ENCODE measurements around the gene SFTPA1.
"Not testable (repeated sequence)": the region's sequence is repeated elsewhere in the genome, so short reads cannot be mapped to it uniquely, and the experiment has no call there.

The SFTPA1 gene

DNA sequence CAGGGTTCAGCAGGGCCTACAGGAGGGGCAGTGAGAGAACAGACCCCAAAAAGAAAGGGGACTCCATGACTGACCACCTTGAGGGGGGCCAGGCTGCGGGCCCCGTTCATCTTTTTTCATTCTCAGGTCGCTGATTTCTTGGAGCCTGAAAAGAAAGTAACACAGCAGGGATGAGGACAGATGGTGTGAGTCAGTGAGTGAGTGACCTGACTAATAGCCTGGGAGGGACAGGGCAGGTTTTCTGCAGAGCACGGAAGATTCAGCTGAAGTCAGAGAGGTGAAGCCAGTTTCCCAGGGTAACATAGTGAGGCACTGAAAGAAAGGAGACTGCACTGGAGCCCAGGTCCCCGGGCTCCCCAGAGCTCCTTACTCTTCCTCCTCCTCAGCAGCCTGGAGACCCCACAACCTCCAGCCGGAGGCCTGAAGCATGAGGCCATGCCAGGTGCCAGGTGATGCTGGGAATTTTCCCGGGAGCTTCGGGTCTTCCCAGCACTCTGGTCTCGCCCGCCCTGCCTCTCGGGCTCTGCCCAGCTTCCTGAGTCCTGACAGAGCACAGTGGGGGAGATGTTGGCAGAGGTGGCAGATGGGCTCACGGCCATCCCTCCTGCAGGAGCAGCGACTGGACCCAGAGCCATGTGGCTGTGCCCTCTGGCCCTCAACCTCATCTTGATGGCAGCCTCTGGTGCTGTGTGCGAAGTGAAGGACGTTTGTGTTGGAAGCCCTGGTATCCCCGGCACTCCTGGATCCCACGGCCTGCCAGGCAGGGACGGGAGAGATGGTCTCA is 646 bp downstream of the SFTPA1 start:
- DNase-seq (ENCODE audit: low spot score), result not testable (repeated sequence)

- DNase-seq (ENCODE audit: low spot score), result no peak
These were observed 4.8 kb downstream of the SFTPA1 start for GRCh38 chr10:79615577-79615976.

DNA sequence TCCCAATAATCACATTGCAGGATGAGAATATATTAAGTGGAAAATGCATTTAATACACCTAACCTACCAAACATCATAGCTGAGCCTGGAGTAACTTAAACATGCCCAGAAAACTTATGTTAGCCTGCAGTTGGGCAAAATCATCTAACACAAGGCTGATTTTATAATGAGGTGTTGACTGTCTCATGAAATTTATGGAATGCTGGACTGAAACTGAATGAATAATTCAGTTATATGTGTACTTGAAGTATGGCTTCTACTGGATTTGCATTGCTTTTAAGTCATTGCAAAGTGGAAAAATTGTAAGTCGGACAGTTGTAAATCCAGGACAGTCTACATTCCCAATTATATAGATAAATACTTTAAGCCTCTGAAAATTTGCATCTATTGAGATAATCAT is 5.4 kb downstream of the SFTPA1 start:
- DNase-seq (ENCODE audit: low spot score), result no peak

- not testable (repeated sequence) for DNase-seq (ENCODE audit: low spot score)
These were observed 12.9 kb downstream of the SFTPA1 start for GRCh38 chr10:79623663-79624062.

GRCh38 chr10:79627075-79627474 is 16.3 kb downstream of the SFTPA1 start:
- no peak for DNase-seq (ENCODE audit: low spot score)

DNA sequence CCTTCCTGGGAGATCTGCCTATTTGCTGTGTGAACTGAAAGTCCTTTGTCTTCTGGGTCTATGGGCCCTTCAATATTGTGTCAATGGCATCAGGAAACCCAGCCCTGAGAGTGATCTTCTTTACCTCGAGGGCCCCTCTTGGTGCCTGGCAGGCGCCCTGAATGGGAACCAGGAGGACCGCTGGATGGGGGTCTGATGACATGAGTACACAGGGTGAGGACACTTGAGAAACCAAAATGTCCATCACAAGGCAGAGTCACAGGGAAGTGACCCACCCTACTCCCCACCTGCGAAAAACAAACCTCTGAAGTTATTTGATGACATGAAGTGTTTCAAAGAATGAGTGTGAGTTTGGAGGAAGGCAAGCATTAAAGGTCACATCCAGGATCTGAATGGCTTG is 17.3 kb downstream of the SFTPA1 start:
- no peak for DNase-seq (ENCODE audit: low spot score)

DNA sequence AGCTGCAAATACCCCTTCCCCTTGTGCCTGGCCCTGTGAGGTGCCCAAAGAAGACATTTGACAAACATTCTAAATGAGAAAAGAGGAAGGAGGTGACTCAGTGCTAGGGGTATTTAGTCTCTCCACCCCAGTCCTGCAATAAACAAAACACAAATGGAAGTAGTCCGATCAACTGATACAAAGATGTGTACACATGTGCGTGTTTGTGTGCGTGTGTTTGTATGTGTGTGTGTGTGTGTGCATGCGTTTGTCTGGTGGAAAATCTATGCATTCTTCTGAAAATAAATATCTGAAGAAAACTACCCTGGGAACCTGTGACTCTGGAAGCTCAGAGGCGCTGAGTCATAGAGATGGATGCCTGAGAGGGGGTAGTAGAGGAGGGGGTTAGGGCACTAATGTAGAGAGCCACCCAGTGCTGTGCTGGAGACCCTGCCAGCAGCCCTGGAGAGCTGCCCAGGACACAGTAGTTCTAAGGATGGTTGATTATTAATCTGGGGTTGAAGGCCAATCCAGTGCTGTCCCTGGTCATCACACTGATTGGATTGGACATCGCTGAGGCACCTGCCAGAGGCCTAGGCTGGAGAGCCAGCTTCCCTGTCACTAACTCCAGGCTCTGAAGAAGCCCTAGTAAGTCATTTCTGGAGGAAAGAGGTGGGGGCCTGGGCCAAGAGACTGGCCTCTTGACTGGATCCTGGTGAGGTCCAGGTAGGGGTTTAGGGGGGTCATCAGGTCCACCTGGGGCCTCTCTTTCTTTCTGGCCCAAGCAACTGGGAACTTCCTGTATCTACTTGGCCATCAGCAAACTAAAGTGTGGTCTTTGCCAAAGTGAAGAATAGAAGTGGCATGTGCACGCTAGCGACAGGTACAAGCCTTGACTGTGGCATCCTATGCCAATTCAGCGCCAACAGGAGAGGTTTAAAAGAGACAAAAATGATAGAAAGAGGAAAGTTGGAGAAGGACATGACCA is 18.5 kb downstream of the SFTPA1 start:
- no peak for DNase-seq (ENCODE audit: low spot score)

DNA sequence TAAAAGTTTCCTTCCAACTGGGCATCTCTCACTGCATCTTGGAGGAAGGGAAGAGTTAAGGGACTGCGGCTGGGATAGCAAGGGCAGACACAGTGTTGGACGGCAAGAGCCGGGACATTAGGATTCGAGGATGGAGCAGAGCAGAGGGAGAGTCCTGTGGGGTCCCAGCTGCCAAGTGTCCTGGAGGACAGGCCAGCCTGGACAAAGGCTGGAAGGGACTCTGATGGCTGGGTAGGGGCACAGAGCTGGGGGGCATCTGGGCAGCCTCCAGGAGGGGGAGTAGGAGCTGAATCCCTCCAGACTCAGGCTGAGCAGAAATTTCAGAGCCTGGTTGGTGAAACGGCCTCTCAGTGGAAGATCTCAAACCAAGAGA is 19.2 kb downstream of the SFTPA1 start:
- no peak for DNase-seq (ENCODE audit: low spot score)

GRCh38 chr10:79636654-79637199 is 26.0 kb downstream of the SFTPA1 start:
- DNase-seq (ENCODE audit: low spot score), result not testable (repeated sequence)

DNA sequence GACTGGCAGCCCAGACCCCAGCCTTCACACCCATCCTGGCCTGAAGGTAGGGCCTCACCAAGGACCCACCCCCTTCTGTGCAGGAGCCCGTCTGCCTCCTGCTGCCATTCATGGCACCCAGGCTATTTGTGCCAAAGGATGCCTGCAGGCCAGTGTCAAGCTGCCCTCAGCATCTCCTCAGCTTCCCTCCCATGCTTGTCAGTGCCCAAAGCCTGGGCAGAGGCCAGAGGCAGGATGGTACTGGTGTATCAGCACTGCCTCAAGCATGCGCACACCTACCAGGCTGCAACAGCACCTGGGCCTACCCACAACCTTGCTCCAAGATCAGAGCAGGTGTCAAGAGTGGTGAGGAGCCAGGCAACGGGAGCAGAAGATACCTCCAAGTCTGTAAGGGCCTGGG is 27.6 kb downstream of the SFTPA1 start:
- no peak for DNase-seq (ENCODE audit: low spot score)

DNA sequence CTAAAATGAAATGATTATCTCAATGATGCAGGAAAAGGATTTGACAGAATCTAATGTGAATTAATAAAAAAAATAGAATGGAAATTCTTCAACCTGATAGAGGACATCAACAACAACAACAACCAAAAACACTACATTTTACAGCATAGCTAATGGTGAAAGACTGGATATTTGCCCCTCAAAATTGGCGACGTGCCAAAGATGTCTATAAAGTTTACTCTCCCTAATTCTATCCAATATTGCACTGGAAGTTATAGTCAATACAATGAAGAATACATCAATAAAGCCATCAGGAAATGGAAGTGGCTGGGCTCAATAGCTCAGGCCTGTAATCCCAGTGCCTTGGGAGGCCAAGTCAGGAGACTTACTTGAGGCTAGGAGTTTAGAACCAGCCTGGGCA is 42.0 kb downstream of the SFTPA1 start:
- not testable (repeated sequence) for DNase-seq (ENCODE audit: low spot score)

- DNase-seq (ENCODE audit: low spot score), result not testable (repeated sequence)
These were observed 52.5 kb downstream of the SFTPA1 start for GRCh38 chr10:79663287-79663686.

- not testable (repeated sequence) for DNase-seq (ENCODE audit: low spot score)
These were observed 53.9 kb downstream of the SFTPA1 start for GRCh38 chr10:79664686-79665085.
